GM19395 (cell line): ENCODE results near the gene TTC3.
"Not testable (repeated sequence)": the region's sequence is repeated elsewhere in the genome, so short reads cannot be mapped to it uniquely, and the experiment has no call there.

Experiments used
- ATAC-seq: cut with Tn5 transposase; IDR thresholded peaks from one replicate; pipeline ENCODE4 v1.9.1; 2021; ENCODE audit warnings: mild to moderate bottlenecking, moderate library complexity; ENCODE audit not compliant: unreplicated experiment

The TTC3 gene

GRCh38 chr21:37220981-37221664 is 148.1 kb downstream of the TTC3 start:
- peak; percentile 80 for ATAC-seq

GRCh38 chr21:37222248-37222647 is 149.2 kb downstream of the TTC3 start:
- ATAC-seq: not testable (repeated sequence)

GRCh38 chr21:37223804-37224345 is 150.8 kb downstream of the TTC3 start:
- ATAC-seq: no peak

GRCh38 chr21:37224861-37225839 is 152.1 kb downstream of the TTC3 start:
- no peak for ATAC-seq

- ATAC-seq: no peak
Observed at GRCh38 chr21:37226041-37226920, 153.2 kb downstream of the TTC3 start.

GRCh38 chr21:37227071-37228002 is 154.3 kb downstream of the TTC3 start:
- ATAC-seq: no peak

GRCh38 chr21:37228003-37228400 is 154.9 kb downstream of the TTC3 start:
- no peak for ATAC-seq

- ATAC-seq: no peak
Observed at GRCh38 chr21:37230632-37231248, 157.7 kb downstream of the TTC3 start.

- no peak for ATAC-seq
Observed at GRCh38 chr21:37231249-37231645, 158.2 kb downstream of the TTC3 start.

GRCh38 chr21:37231671-37232070 is 158.6 kb downstream of the TTC3 start:
- no peak for ATAC-seq

- no peak for ATAC-seq
Observed at GRCh38 chr21:37232274-37233018, 159.4 kb downstream of the TTC3 start.

GRCh38 chr21:37233551-37234146 is 160.6 kb downstream of the TTC3 start:
- ATAC-seq: no peak

GRCh38 chr21:37237346-37237745 is 164.3 kb downstream of the TTC3 start:
- no peak for ATAC-seq

- no peak for ATAC-seq
Observed at GRCh38 chr21:37237764-37238163, 164.7 kb downstream of the TTC3 start.

- ATAC-seq: no peak
Observed at GRCh38 chr21:37240978-37241377, 167.9 kb downstream of the TTC3 start.

GRCh38 chr21:37241426-37241825 is 168.4 kb downstream of the TTC3 start:
- no peak for ATAC-seq

GRCh38 chr21:37243961-37244360 is 170.9 kb downstream of the TTC3 start:
- no peak for ATAC-seq

- no peak for ATAC-seq
Observed at GRCh38 chr21:37244501-37245095, 171.5 kb downstream of the TTC3 start.
